ENCODE data around the gene PDZD7. TPM values are rescaled to one million over a fixed set of nuclear protein-coding genes. Genes with fewer than 3 reads are reported as not detected.

PDZD7 gene
- polyA plus RNA-seq, 3 donors = 0.25 to 3.3 (median 2.3) TPM

- 0% methylated on average over 55 to 83 of the region's 83 CpGs for WGBS, 3 donors
- H3K27ac ChIP-seq (ENCODE audit: low read depth, low read length) = peak overlapping the region; percentile 97
Observed at GRCh38 chr10:100998991-100999741, 31.8 kb downstream of the PDZD7 start.

- WGBS, 3 donors = 2 to 4% (median 2%) methylated on average over 25 of the region's 25 CpGs
- peak overlapping the region; percentile 97 for H3K27ac ChIP-seq (ENCODE audit: low read depth, low read length)
Observed at GRCh38 chr10:100998183-100998990, 32.5 kb downstream of the PDZD7 start.

- WGBS, 3 donors = 0% methylated on average over 45 to 66 of the region's 66 CpGs
Observed at GRCh38 chr10:100997360-100998182, 33.4 kb downstream of the PDZD7 start.

GRCh38 chr10:100996678-100997359 lies 34.1 kb downstream of the PDZD7 start:
- no peak overlapping the region for H3K27ac ChIP-seq (ENCODE audit: low read depth, low read length)
- 4 to 5% (median 5%) methylated on average over 40 to 46 of the region's 46 CpGs for WGBS, 3 donors

More at GRCh38 chr10:100997360-100998182, 33.4 kb downstream of the PDZD7 start:
- no peak overlapping the region for H3K27ac ChIP-seq (ENCODE audit: low read depth, low read length)

- no peak overlapping the region for H3K27ac ChIP-seq (ENCODE audit: low read depth, low read length)
- WGBS, 3 donors = 67 to 71% (median 71%) methylated on average over 6 of the region's 6 CpGs
Observed at GRCh38 chr10:100995181-100995580, 35.7 kb downstream of the PDZD7 start.

- WGBS, 3 donors = 45 to 61% (median 59%) methylated on average over 10 of the region's 10 CpGs
Observed at GRCh38 chr10:100993986-100994708, 36.8 kb downstream of the PDZD7 start.

GRCh38 chr10:100989088-100989487 lies 41.8 kb downstream of the PDZD7 start:
- 70 to 93% (median 86%) methylated on average over 21 of the region's 21 CpGs for WGBS, 3 donors
- H3K27ac ChIP-seq (ENCODE audit: low read depth, low read length) = no peak overlapping the region

More at GRCh38 chr10:100993986-100994708, 36.8 kb downstream of the PDZD7 start:
- no peak overlapping the region for H3K27ac ChIP-seq (ENCODE audit: low read depth, low read length)

- no peak overlapping the region for H3K27ac ChIP-seq (ENCODE audit: low read depth, low read length)
- WGBS, 3 donors = 56 to 68% (median 60%) methylated on average over 10 of the region's 10 CpGs
Observed at GRCh38 chr10:100988166-100988565, 42.8 kb downstream of the PDZD7 start.

- H3K27ac ChIP-seq (ENCODE audit: low read depth, low read length) = no peak overlapping the region
- WGBS, 3 donors = 2% methylated on average over 15 of the region's 15 CpGs
Observed at GRCh38 chr10:100987685-100988049, 43.3 kb downstream of the PDZD7 start.

- H3K27ac ChIP-seq (ENCODE audit: low read depth, low read length) = no peak within 1 kb of the TSS
- WGBS, 3 donors = 1% methylated on average over 75 of the region's 75 CpGs
Observed at GRCh38 chr10:100986952-100987684, 43.8 kb downstream of the PDZD7 start, which contains the start of the genes MRPL43 and TWNK. TSS of gene MRPL43 (minus strand) at chr10:100987497. CDS start at chr10:100987443, 54 bp downstream. TSS of gene TWNK (plus strand) at chr10:100987543. CDS start at chr10:100988211, 668 bp downstream.

GRCh38 chr10:100986623-100986951 lies 44.3 kb downstream of the PDZD7 start:
- no peak overlapping the region for H3K27ac ChIP-seq (ENCODE audit: low read depth, low read length)
- 8 to 29% (median 29%) methylated on average over 17 of the region's 17 CpGs for WGBS, 3 donors

- 43 to 72% (median 66%) methylated on average over 5 of the region's 5 CpGs for WGBS, 3 donors
- H3K27ac ChIP-seq (ENCODE audit: low read depth, low read length) = no peak overlapping the region
Observed at GRCh38 chr10:100985336-100985735, 45.6 kb downstream of the PDZD7 start.

- WGBS, 3 donors = 73 to 76% (median 74%) methylated on average over 2 of the region's 2 CpGs
- no peak overlapping the region for H3K27ac ChIP-seq (ENCODE audit: low read depth, low read length)
Observed at GRCh38 chr10:100984672-100985177, 46.2 kb downstream of the PDZD7 start.

GRCh38 chr10:100983868-100984671 lies 46.9 kb downstream of the PDZD7 start:
- 81 to 88% (median 82%) methylated on average over 10 to 13 of the region's 13 CpGs for WGBS, 3 donors
- no peak overlapping the region for H3K27ac ChIP-seq (ENCODE audit: low read depth, low read length)

GRCh38 chr10:100982916-100983830 lies 47.8 kb downstream of the PDZD7 start:
- H3K27ac ChIP-seq (ENCODE audit: low read depth, low read length) = no peak overlapping the region
- WGBS, 3 donors = 86 to 91% (median 89%) methylated on average over 24 of the region's 24 CpGs
